ENCODE results near the gene PHC3.

GRCh38 chr3:170079536-170080165 lies 101.9 kb downstream of the PHC3 start:
- TF ChIP-seq, protein P1, sequence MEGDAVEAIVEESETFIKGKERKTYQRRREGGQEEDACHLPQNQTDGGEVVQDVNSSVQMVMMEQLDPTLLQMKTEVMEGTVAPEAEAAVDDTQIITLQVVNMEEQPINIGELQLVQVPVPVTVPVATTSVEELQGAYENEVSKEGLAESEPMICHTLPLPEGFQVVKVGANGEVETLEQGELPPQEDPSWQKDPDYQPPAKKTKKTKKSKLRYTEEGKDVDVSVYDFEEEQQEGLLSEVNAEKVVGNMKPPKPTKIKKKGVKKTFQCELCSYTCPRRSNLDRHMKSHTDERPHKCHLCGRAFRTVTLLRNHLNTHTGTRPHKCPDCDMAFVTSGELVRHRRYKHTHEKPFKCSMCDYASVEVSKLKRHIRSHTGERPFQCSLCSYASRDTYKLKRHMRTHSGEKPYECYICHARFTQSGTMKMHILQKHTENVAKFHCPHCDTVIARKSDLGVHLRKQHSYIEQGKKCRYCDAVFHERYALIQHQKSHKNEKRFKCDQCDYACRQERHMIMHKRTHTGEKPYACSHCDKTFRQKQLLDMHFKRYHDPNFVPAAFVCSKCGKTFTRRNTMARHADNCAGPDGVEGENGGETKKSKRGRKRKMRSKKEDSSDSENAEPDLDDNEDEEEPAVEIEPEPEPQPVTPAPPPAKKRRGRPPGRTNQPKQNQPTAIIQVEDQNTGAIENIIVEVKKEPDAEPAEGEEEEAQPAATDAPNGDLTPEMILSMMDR (IDR thresholded peaks at IDR 0.05), result no peak
- no peak for TF ChIP-seq POLR2A (IDR thresholded peaks at IDR 0.05)
